Tibial artery (tissue), 4 donors: ENCODE results near the gene ARHGDIA.

Experiments
- DNase-seq, 2 donors: peaks; one replicate each; pipeline ENCODE4 v3.0.0-alpha.2; 2019
- H3K27ac ChIP-seq, 2 donors: fragments of 200-600 bp; sonication (generic) in 1 of 2; 1 replicate in 1 of 2; 2 replicates in 1 of 2; pipeline ENCODE4 v1.5.1; 2018 to 2019; ENCODE audit warnings: mild to moderate bottlenecking in 1 of 2
- H3K27me3 ChIP-seq, 2 donors: fragments of 200-600 bp; sonication (generic) in 1 of 2; one replicate each; pipeline versions ENCODE4 v1.5.1 to v1.6.0; 2016 to 2019
- H3K36me3 ChIP-seq, 3 donors: fragments of 200-600 bp; sonication (generic) in 2 of 3; one replicate each; pipeline ENCODE4 v1.5.1; 2016 to 2019; ENCODE audit warnings: mild to moderate bottlenecking in 2 of 3
- H3K4me1 ChIP-seq, 4 donors: fragments of 200-600 bp; sonication (generic) in 2 of 4; 1 replicate in 3 of 4; 2 replicates in 1 of 4; pipeline ENCODE4 v1.5.1; 2016 to 2019
- H3K4me3 ChIP-seq, 2 donors: fragments of 200-600 bp; sonication (generic) in 1 of 2; 1 replicate in 1 of 2; 2 replicates in 1 of 2; pipeline ENCODE4 v1.5.1; 2018 to 2019; ENCODE audit warnings: mild to moderate bottlenecking in 2 of 2
- H3K9me3 ChIP-seq, 3 donors: fragments of 200-600 bp; sonication (generic) in 1 of 3; one replicate each; pipeline ENCODE4 v1.5.1; 2016 to 2019
- CTCF ChIP-seq, 2 experiments: fragments of 200-600 bp in 1 of 2; fragments of 450-650 bp in 1 of 2; IDR thresholded peaks; one replicate each; pipeline ENCODE4 v1.5.1; 2017 to 2019; ENCODE audit warnings: antibody characterized with exemption in 2 of 2, mild to moderate bottlenecking in 1 of 2, moderate library complexity in 1 of 2
- intact Hi-C: fragments of 100-400 bp; cut with DNase I; formaldehyde crosslinking; loops from one replicate; pipeline ENCODE4 v1.15.0; 2023; ENCODE audit warnings: low total_unique reads

ARHGDIA gene

DNA sequence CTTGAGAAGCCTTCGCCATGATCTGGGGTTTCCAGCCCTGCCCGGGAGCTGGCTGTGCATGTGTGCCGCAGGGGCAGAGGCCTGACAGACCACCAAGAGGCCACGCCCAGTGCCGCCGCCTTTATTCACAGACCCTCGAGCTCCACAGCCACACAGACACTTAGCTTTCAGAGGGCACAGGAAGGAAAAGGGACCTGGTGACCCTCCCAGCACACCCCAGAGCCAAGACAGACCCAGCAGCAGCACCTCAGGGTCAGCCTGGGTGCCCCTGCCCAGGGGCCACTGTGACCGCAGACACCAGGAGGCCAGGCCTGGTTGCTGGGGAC is 48.9 kb downstream of the ARHGDIA start:
- peaks cover 0 to 9% of the 10 kb centered on the region in 2 donors for H3K27me3 ChIP-seq
- H3K36me3 ChIP-seq = peaks cover 4 to 37% (median 27%) of the 10 kb centered on the region in 3 donors
- H3K4me1 ChIP-seq = peaks cover 0 to 25% (median 14%) of the 10 kb centered on the region in 4 donors
- H3K4me3 ChIP-seq = no peak overlapping the region
- intact Hi-C loops = no loop called here
- peak overlapping the region; percentile 58 to 75 for H3K27ac ChIP-seq
- no peaks in the 10 kb centered on the region for H3K9me3 ChIP-seq
- no peak for DNase-seq
- TF ChIP-seq CTCF (IDR thresholded peaks at IDR 0.05) = no peak

GRCh38 chr17:81821603-81822311 is 49.4 kb downstream of the ARHGDIA start:
- DNase-seq = peak; percentile 55 to 88
- peaks cover 0 to 25% (median 14%) of the 10 kb centered on the region in 4 donors for H3K4me1 ChIP-seq
- no peaks in the 10 kb centered on the region for H3K9me3 ChIP-seq
- peak; percentile 54 to 56 for TF ChIP-seq CTCF (IDR thresholded peaks at IDR 0.05)
- peak overlapping the region; percentile 58 to 75 for H3K27ac ChIP-seq
- H3K36me3 ChIP-seq = peaks cover 4 to 37% (median 27%) of the 10 kb centered on the region in 3 donors
- H3K27me3 ChIP-seq = peaks cover 0 to 9% of the 10 kb centered on the region in 2 donors
- H3K4me3 ChIP-seq = no peak overlapping the region
- intact Hi-C loops = no loop called here

GRCh38 chr17:81821147-81821546 is 50.0 kb downstream of the ARHGDIA start:
- TF ChIP-seq CTCF (IDR thresholded peaks at IDR 0.05) = no peak
- Histone ChIP-seq H3K9me3 (no peaks in the 10 kb centered on the region), H3K36me3 (peaks cover 4 to 37% (median 27%) of the 10 kb centered on the region in 3 donors), H3K27me3 (peaks cover 0 to 9% of the 10 kb centered on the region in 2 donors), H3K27ac (peak overlapping the region; percentile 58 to 75), H3K4me3 (no peak overlapping the region), H3K4me1 (peaks cover 0 to 25% (median 14%) of the 10 kb centered on the region in 4 donors)
- intact Hi-C loops = no loop called here
- DNase-seq = no peak

DNA sequence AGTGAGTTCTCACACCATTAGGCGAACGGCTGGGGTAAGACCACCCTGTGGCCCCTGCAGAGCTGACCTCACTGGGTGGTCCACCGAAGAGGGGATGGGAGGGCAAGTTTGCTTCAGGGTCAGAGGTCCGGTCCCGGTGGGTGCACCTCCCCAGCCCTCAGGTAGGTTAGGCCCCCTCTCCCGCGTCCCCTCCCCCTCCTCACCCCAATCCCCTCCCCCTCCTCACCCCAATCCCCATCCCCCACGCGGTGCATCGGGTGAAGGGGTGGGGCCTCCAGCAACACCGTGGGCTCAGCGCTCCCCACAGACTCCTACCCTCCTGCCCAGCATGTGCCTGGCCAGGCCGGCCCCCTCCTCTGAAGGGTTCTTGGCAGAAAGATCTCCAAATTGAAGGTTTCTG is 51.4 kb downstream of the ARHGDIA start:
- no peak for TF ChIP-seq CTCF (IDR thresholded peaks at IDR 0.05)
- intact Hi-C loops = no loop called here
- peaks cover 0 to 25% (median 14%) of the 10 kb centered on the region in 4 donors for H3K4me1 ChIP-seq

GRCh38 chr17:81817758-81818147 is 53.4 kb downstream of the ARHGDIA start:
- H3K36me3 ChIP-seq = peaks cover 0 to 7% (median 5%) of the 10 kb centered on the region in 3 donors
- H3K9me3 ChIP-seq = no peaks in the 10 kb centered on the region
- no peak overlapping the region for H3K27ac ChIP-seq
- no peak for TF ChIP-seq CTCF (IDR thresholded peaks at IDR 0.05)
- intact Hi-C loops = no loop called here
- no peak overlapping the region for H3K4me3 ChIP-seq
- no peak for DNase-seq
- H3K4me1 ChIP-seq = peaks cover 0 to 19% (median 13%) of the 10 kb centered on the region in 4 donors
- peaks cover 0 to 32% of the 10 kb centered on the region in 2 donors for H3K27me3 ChIP-seq

More for the DNA sequence above, 51.4 kb downstream of the ARHGDIA start:
- no peak overlapping the region for H3K4me3 ChIP-seq
- H3K27me3 ChIP-seq = peaks cover 0 to 19% of the 10 kb centered on the region in 2 donors
- H3K9me3 ChIP-seq = no peaks in the 10 kb centered on the region
- peaks cover 4 to 26% (median 25%) of the 10 kb centered on the region in 3 donors for H3K36me3 ChIP-seq
- no peak overlapping the region for H3K27ac ChIP-seq
- no peak for DNase-seq
